SH-SY5Y (cell line): Measurements from ENCODE around the gene TADA3.

ENCODE experiments used
- GATA2 ChIP-seq: IDR thresholded peaks from 2 replicates; pipeline ENCODE4 v1.6.1; 2011; ENCODE audit warnings: mild to moderate bottlenecking, low read depth, low read length
- GATA3 ChIP-seq: IDR thresholded peaks from 2 replicates; pipeline ENCODE4 v1.6.1; 2011; ENCODE audit warnings: low read depth, mild to moderate bottlenecking, low read length, moderate library complexity

The TADA3 gene

GRCh38 chr3:9792405-9793160 lies at the start of gene TADA3, which contains the start of gene ARPC4:
Gene TADA3, minus strand, starts transcription at chr3:9792473. Its CDS starts 1,007 bp downstream, at chr3:9791466.
Gene ARPC4, plus strand, starts transcription at chr3:9793082. Its CDS starts 40 bp downstream, at chr3:9793122.
- no peak for TF ChIP-seq GATA2
- no peak for TF ChIP-seq GATA3

GRCh38 chr3:9841015-9841414 lies 48.7 kb upstream of the TADA3 start:
- TF ChIP-seq GATA3 (no peak), GATA2 (no peak)

GRCh38 chr3:9838856-9839255 lies 46.6 kb upstream of the TADA3 start:
- TF ChIP-seq GATA2: no peak
- no peak for TF ChIP-seq GATA3

- TF ChIP-seq GATA3 (no peak), GATA2 (no peak)
Measured at GRCh38 chr3:9837701-9838582, 45.7 kb upstream of the TADA3 start.

- TF ChIP-seq GATA3: no peak
- no peak for TF ChIP-seq GATA2
Measured at GRCh38 chr3:9834520-9835380, 42.5 kb upstream of the TADA3 start.

- TF ChIP-seq GATA2 (no peak), GATA3 (no peak)
Measured at GRCh38 chr3:9833078-9833477, 40.8 kb upstream of the TADA3 start.

- TF ChIP-seq GATA3 (no peak), GATA2 (no peak)
Measured at GRCh38 chr3:9831253-9831652, 39.0 kb upstream of the TADA3 start.

GRCh38 chr3:9828801-9829755 lies 36.8 kb upstream of the TADA3 start:
- TF ChIP-seq GATA2 (no peak), GATA3 (no peak)

- TF ChIP-seq GATA3: no peak
- TF ChIP-seq GATA2: no peak
Measured at GRCh38 chr3:9826815-9827573, 34.7 kb upstream of the TADA3 start.

GRCh38 chr3:9825451-9826040 lies 33.3 kb upstream of the TADA3 start:
- no peak for TF ChIP-seq GATA3
- no peak for TF ChIP-seq GATA2

- no peak for TF ChIP-seq GATA2
- no peak for TF ChIP-seq GATA3
Measured at GRCh38 chr3:9820946-9821345, 28.7 kb upstream of the TADA3 start.

GRCh38 chr3:9820543-9820942 lies 28.3 kb upstream of the TADA3 start:
- TF ChIP-seq GATA2: no peak
- TF ChIP-seq GATA3: no peak
